GM12878 (cell line): Measurements from ENCODE around the gene DNAJC19.

Source experiments
- EED ChIP-seq: sonication (generic); IDR thresholded peaks from 2 replicates; pipeline ENCODE4 v1.6.1; 2016; ENCODE audit warnings: antibody characterized with exemption, low read depth
- TF ChIP-seq, protein P1 (sequence below): IDR thresholded peaks from 2 replicates; pipeline ENCODE4 v1.6.1; 2011; ENCODE audit warnings: low read depth, mild to moderate bottlenecking, low read length, moderate library complexity, borderline replicate concordance; ENCODE audit errors: extremely low read depth

GRCh38 chr3:180981912-180982311, 7.6 kb downstream of the DNAJC19 start:
- TF ChIP-seq, protein P1, sequence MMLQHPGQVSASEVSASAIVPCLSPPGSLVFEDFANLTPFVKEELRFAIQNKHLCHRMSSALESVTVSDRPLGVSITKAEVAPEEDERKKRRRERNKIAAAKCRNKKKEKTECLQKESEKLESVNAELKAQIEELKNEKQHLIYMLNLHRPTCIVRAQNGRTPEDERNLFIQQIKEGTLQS = no peak
- no peak for TF ChIP-seq EED
